ENCODE measurements around the gene KIT. TPM values are rescaled to one million over a fixed set of nuclear protein-coding genes. Genes with fewer than 3 reads are reported as not detected.

The KIT gene
- total and polyA plus RNA-seq, 2 donors from 2014 or later: 7.7 to 38.1 TPM

DNA sequence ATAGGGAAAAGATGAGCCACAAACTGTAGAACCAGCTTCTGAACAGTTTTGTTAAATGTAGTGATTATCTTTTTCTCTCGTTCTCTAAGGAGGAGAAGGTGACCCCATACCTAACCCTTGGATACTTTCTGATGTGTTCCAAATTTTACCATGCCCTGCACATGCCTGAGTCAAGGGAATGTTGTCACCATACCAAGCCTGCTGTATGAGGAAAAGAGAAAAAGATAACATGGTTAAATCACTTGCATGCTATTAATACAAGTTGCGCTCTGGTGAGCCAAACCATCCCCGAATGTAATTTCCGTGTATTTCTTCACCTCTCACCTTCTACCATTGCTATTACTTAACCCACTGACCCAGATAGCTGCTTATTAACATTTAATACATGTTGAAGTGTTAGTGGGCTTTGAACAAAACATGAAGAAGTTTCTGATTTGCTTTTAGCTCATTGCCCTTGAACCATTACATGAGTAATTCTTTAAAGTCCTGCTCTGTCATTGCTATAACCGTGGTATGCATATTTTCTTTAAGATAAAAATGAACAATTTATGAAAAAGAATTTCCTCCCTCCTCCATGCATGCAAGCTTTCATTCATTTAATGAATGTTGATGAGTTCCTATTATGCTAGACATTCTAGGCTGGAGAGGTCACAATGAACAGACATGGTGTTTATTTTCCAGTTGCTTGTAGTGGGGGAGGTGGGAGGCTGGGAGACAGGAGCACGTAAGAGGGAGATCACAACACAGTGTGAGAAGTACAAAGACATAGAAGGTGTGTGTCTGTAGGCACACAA lies 13.6 kb upstream of the KIT start:
- H3K9me3 ChIP-seq (ENCODE audit: control insufficient read depth in 2 of 3, insufficient read depth in 1 of 3, low read length in 3 of 3): no peaks in the 10 kb centered on the region
- no peaks in the 10 kb centered on the region for H3K36me3 ChIP-seq (ENCODE audit: control insufficient read depth in 2 of 3, insufficient read depth in 3 of 3, low read length in 3 of 3)
- DNase-seq: peak in 1 of 5 donors; percentile 7
- intact Hi-C loops (cut with DNase I): no loop called here
- H3K9ac ChIP-seq (ENCODE audit: low read length in 3 of 3): no peak overlapping the region
- H3K4me3 ChIP-seq (ENCODE audit: low read length in 3 of 3): no peak overlapping the region
- no peak overlapping the region for H3K27ac ChIP-seq (ENCODE audit: low read depth in 2 of 2, low read length in 2 of 2)
- H3K4me1 ChIP-seq (ENCODE audit: control insufficient read depth in 2 of 3, insufficient read depth in 2 of 3, low read depth in 1 of 3, low read length in 3 of 3): no peaks in the 10 kb centered on the region
- no peaks in the 10 kb centered on the region for H3K27me3 ChIP-seq (ENCODE audit: control insufficient read depth, insufficient read depth, low read length)
- TF ChIP-seq, protein P1, sequence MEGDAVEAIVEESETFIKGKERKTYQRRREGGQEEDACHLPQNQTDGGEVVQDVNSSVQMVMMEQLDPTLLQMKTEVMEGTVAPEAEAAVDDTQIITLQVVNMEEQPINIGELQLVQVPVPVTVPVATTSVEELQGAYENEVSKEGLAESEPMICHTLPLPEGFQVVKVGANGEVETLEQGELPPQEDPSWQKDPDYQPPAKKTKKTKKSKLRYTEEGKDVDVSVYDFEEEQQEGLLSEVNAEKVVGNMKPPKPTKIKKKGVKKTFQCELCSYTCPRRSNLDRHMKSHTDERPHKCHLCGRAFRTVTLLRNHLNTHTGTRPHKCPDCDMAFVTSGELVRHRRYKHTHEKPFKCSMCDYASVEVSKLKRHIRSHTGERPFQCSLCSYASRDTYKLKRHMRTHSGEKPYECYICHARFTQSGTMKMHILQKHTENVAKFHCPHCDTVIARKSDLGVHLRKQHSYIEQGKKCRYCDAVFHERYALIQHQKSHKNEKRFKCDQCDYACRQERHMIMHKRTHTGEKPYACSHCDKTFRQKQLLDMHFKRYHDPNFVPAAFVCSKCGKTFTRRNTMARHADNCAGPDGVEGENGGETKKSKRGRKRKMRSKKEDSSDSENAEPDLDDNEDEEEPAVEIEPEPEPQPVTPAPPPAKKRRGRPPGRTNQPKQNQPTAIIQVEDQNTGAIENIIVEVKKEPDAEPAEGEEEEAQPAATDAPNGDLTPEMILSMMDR (IDR thresholded peaks at IDR 0.05; ENCODE audit: borderline replicate concordance, extremely low read depth, insufficient read depth): no peak
- no peak for FAIRE-seq

DNA sequence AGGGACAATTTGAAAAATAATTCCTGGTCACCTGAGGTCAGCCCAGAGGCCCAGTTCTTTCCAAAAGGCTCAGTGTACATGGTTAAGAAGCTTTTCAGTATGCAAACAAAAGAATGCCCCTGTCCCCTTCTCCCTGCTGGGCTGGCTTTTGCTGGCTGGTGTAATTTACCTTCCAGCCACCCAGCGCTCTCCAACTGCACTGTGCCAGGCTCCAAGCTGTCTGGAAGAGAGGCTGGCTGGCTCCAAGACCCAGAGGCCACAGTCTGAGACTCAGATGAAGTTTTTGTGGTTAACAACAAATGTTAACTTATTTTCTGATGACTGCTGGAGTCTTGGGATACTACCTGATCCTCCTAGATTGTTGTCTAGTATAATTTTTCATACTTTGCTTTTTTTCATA lies 11.9 kb upstream of the KIT start:
- no peak overlapping the region for H3K4me3 ChIP-seq (ENCODE audit: low read length in 3 of 3)
- H3K27ac ChIP-seq (ENCODE audit: low read depth in 2 of 2, low read length in 2 of 2): no peak overlapping the region
- intact Hi-C loops (cut with DNase I): no loop called here
- H3K4me1 ChIP-seq (ENCODE audit: control insufficient read depth in 2 of 3, insufficient read depth in 2 of 3, low read depth in 1 of 3, low read length in 3 of 3): no peaks in the 10 kb centered on the region
- H3K9ac ChIP-seq (ENCODE audit: low read length in 3 of 3): no peak overlapping the region
- no peak for DNase-seq
- FAIRE-seq: no peak
- H3K36me3 ChIP-seq (ENCODE audit: control insufficient read depth in 2 of 3, insufficient read depth in 3 of 3, low read length in 3 of 3): no peaks in the 10 kb centered on the region
- TF ChIP-seq, protein P1 (IDR thresholded peaks at IDR 0.05; ENCODE audit: borderline replicate concordance, extremely low read depth, insufficient read depth): no peak
- no peaks in the 10 kb centered on the region for H3K27me3 ChIP-seq (ENCODE audit: control insufficient read depth, insufficient read depth, low read length)
- no peaks in the 10 kb centered on the region for H3K9me3 ChIP-seq (ENCODE audit: control insufficient read depth in 2 of 3, insufficient read depth in 1 of 3, low read length in 3 of 3)

DNA sequence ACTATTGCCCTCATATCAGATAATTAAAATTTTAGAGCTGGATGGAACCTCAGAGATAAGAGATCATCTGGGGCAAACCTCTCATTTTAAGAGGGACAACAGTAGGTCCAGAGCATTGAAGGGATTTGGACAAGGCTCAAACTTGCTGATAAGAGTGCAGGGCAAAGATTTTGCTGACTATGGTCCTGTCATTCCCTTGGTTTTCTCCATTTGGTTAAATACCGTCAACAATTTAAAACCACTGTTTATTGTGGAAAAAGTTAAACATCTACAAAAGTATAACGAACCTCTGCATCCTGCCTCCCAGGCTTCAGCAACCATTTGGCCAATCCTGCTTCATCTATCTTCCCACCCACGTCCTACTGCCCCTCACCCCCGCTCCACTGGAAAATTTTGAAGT lies 10.7 kb upstream of the KIT start:
- FAIRE-seq (no peak), DNase-seq (no peak)
- Histone ChIP-seq H3K4me1 (ENCODE audit: control insufficient read depth in 2 of 3, insufficient read depth in 2 of 3, low read depth in 1 of 3, low read length in 3 of 3) (no peaks in the 10 kb centered on the region), H3K4me3 (ENCODE audit: low read length in 3 of 3) (no peak overlapping the region), H3K9me3 (ENCODE audit: control insufficient read depth in 2 of 3, insufficient read depth in 1 of 3, low read length in 3 of 3) (no peaks in the 10 kb centered on the region), H3K27me3 (ENCODE audit: control insufficient read depth, insufficient read depth, low read length) (no peaks in the 10 kb centered on the region), H3K36me3 (ENCODE audit: control insufficient read depth in 2 of 3, insufficient read depth in 3 of 3, low read length in 3 of 3) (no peaks in the 10 kb centered on the region), H3K27ac (ENCODE audit: low read depth in 2 of 2, low read length in 2 of 2) (no peak overlapping the region), H3K9ac (ENCODE audit: low read length in 3 of 3) (no peak overlapping the region)
- intact Hi-C loops (cut with DNase I): no loop called here
- TF ChIP-seq, protein P1 (IDR thresholded peaks at IDR 0.05; ENCODE audit: borderline replicate concordance, extremely low read depth, insufficient read depth): no peak
